Endothelial cell of umbilical vein (primary cell): Measurements from ENCODE around the gene AASDH. TPM values are rescaled to one million over a fixed set of nuclear protein-coding genes. Genes with fewer than 3 reads are reported as not detected.

Experiments
- BruUV-seq: library from RNA; stranded (reverse); fragments of 400-500 nt; replicated peaks from 2 replicates; lab custom pipeline; 2021; lab: Mats Ljungman, UMichigan
- CTCF ChIA-PET: fragments of 300-600, 350-600 bp; sonication (Branson Sonifier 250); formaldehyde crosslinking; loops from one replicate; lab custom pipeline; 2021; ENCODE audit warnings: antibody characterized with exemption, inconsistent platforms; lab: Charles Lee
- POLR2A ChIA-PET: fragments of 300-600, 350-600 bp; sonication (Branson Sonifier 250); formaldehyde crosslinking; loops from one replicate; lab custom pipeline; 2021; ENCODE audit warnings: antibody characterized with exemption, inconsistent platforms; lab: Charles Lee
- DNase-seq: peaks from one replicate; pipeline ENCODE4 v3.0.0-alpha.2; 2011; ENCODE audit warnings: low read depth, low spot score
- FAIRE-seq: peaks from 2 replicates; lab custom pipeline; 2011; peaks lifted over from hg19 to GRCh38; lab: Jason Lieb, UNC
- H2AFZ ChIP-seq: 2 replicates; pipeline ENCODE4 v1.6.0; 2012; ENCODE audit warnings: low read depth, low read length, control low read depth, inconsistent platforms
- H3K27ac ChIP-seq: 2 replicates; pipeline ENCODE4 v1.5.1; 2011; ENCODE audit warnings: low read depth, mild to moderate bottlenecking, control low read depth, low read length, moderate library complexity; ENCODE audit not compliant: insufficient read depth
- H3K27me3 ChIP-seq, 2 experiments: 2 replicates each; pipeline versions ENCODE4 v1.6.0 to v1.6.1; 2011; ENCODE audit warnings: low read length in 2 of 2, mixed read lengths in 1 of 2; ENCODE audit not compliant: control insufficient read depth in 2 of 2, insufficient read depth in 2 of 2
- H3K36me3 ChIP-seq, 2 experiments: 2 replicates in 1 of 2; 3 replicates in 1 of 2; pipeline ENCODE4 v1.5.1; 2011; ENCODE audit warnings: low read length in 2 of 2, mild to moderate bottlenecking in 1 of 2, moderate library complexity in 1 of 2; ENCODE audit not compliant: control insufficient read depth in 2 of 2, insufficient read depth in 2 of 2; ENCODE audit errors: extremely low read depth in 1 of 2
- H3K4me1 ChIP-seq: 3 replicates; pipeline ENCODE4 v1.5.1; 2011; ENCODE audit warnings: mild to moderate bottlenecking, low read length; ENCODE audit not compliant: control insufficient read depth, insufficient read depth; ENCODE audit errors: extremely low read depth
- H3K4me2 ChIP-seq: 2 replicates; pipeline ENCODE4 v1.6.1; 2011; ENCODE audit warnings: low read length, control low read depth, mixed read lengths; ENCODE audit not compliant: insufficient read depth
- H3K4me3 ChIP-seq, 3 experiments: fragments of 200-600 bp in 1 of 3; sonication (generic), shearing (Covaris generic) in 1 of 3; replicated peaks in 1 of 3; 2 replicates each; pipeline ENCODE4 v1.5.1; 2011 to 2016; ENCODE audit warnings: control low read depth in 3 of 3, low read length in 3 of 3, mild to moderate bottlenecking in 2 of 3, inconsistent platforms in 1 of 3, low read depth in 1 of 3, moderate library complexity in 1 of 3; ENCODE audit not compliant: insufficient read depth in 1 of 3
- H3K79me2 ChIP-seq: 2 replicates; pipeline ENCODE4 v1.6.0; 2012; ENCODE audit warnings: low read length, inconsistent platforms; ENCODE audit not compliant: control insufficient read depth, insufficient read depth
- H3K9ac ChIP-seq: replicated peaks from 2 replicates; pipeline ENCODE3; 2011; ENCODE audit warnings: low read length, control low read depth; ENCODE audit not compliant: insufficient read depth; ENCODE audit errors: extremely low read depth
- H3K9me1 ChIP-seq: replicated peaks from 3 replicates; pipeline ENCODE4 v1.6.0; 2011; ENCODE audit warnings: mild to moderate bottlenecking, low read length; ENCODE audit not compliant: control insufficient read depth, insufficient read depth; ENCODE audit errors: extremely low read depth
- H3K9me3 ChIP-seq: replicated peaks from 2 replicates; pipeline ENCODE4 v1.5.1; 2012; ENCODE audit warnings: low read length, inconsistent platforms; ENCODE audit not compliant: control insufficient read depth, insufficient read depth
- H4K20me1 ChIP-seq: replicated peaks from 2 replicates; pipeline ENCODE3; 2011; ENCODE audit warnings: mild to moderate bottlenecking, low read length; ENCODE audit not compliant: control insufficient read depth, insufficient read depth; ENCODE audit errors: extremely low read depth
- CTCF ChIP-seq, 2 donors: IDR thresholded peaks; 1 replicate in 1 of 2; 2 replicates in 1 of 2; pipeline ENCODE4 v1.5.1; 2011; ENCODE audit warnings: low read length in 2 of 2, mild to moderate bottlenecking in 2 of 2, moderate library complexity in 2 of 2, control low read depth in 1 of 2, inconsistent platforms in 1 of 2, low read depth in 1 of 2; ENCODE audit not compliant: insufficient read depth in 1 of 2; ENCODE audit errors: extremely low read depth in 1 of 2
- EZH2 ChIP-seq: IDR thresholded peaks from 2 replicates; pipeline ENCODE4 v1.6.1; 2012; ENCODE audit warnings: borderline replicate concordance, low read depth, mild to moderate bottlenecking, moderate library complexity, low read length, inconsistent platforms; ENCODE audit not compliant: severe bottlenecking
- FOS ChIP-seq: IDR thresholded peaks from 2 replicates; pipeline ENCODE4 v1.6.1; 2011; ENCODE audit warnings: mild to moderate bottlenecking, low read length, moderate library complexity, borderline replicate concordance; ENCODE audit not compliant: insufficient read depth
- GATA2 ChIP-seq: IDR thresholded peaks from 2 replicates; pipeline ENCODE4 v1.7.0; 2011; ENCODE audit warnings: low read depth, mild to moderate bottlenecking, moderate library complexity, mixed read lengths, low read length; ENCODE audit not compliant: insufficient read length, insufficient read depth
- JUN ChIP-seq: IDR thresholded peaks from 2 replicates; pipeline ENCODE4 v1.6.1; 2011; ENCODE audit warnings: borderline replicate concordance, low read depth; ENCODE audit not compliant: insufficient read length, insufficient read depth
- MAX ChIP-seq: IDR thresholded peaks from 2 replicates; pipeline ENCODE4 v1.6.1; 2011; ENCODE audit not compliant: insufficient read depth, insufficient read length
- MYC ChIP-seq: IDR thresholded peaks from one replicate; pipeline ENCODE4 v1.6.1; 2011; ENCODE audit warnings: mild to moderate bottlenecking, low read depth, low read length
- POLR2A ChIP-seq: IDR thresholded peaks from 2 replicates; pipeline ENCODE4 v1.6.1; 2012; ENCODE audit warnings: low read depth, mild to moderate bottlenecking, control low read depth, low read length
- POLR2AphosphoS5 ChIP-seq: IDR thresholded peaks from 2 replicates; pipeline ENCODE4 v1.6.1; 2012; ENCODE audit warnings: low read depth, mild to moderate bottlenecking, control low read depth, low read length, moderate library complexity; ENCODE audit not compliant: insufficient read depth
- dilution Hi-C: fragments of 300-500 bp; cut with MboI; formaldehyde crosslinking; loops from one replicate; pipeline ENCODE4 v1.15.0; 2019; ENCODE audit warnings: low sequenced_read_pairs; ENCODE audit not compliant: extremely low pct_ligation_motif_present
- intact Hi-C: fragments of 100-400 bp; cut with micrococcal nuclease; formaldehyde crosslinking; loops from one replicate; pipeline ENCODE4 v1.10.0; 2022
- polyA plus RNA-seq, 4 experiments: library from polyadenylated mRNA; depleted of rRNA in 3 of 4; stranded (reverse) in 3 of 4; unstranded in 1 of 4; fragments of >200 nt; gene quantifications; 2 replicates each; pipeline versions ENCODE4 v1.2.1 to v1.2.3, GENCODE V29; 2011 to 2012; ENCODE audit warnings: missing spikeins in 1 of 4
- total RNA-seq: library from RNA; stranded (reverse); gene quantifications from 2 replicates; pipeline ENCODE4 v1.2.3, GENCODE V29; 2021

Gene AASDH
- total and polyA plus RNA-seq, 2 donors (not counting 3 experiments of a cell fraction or from before 2014, with no cell fraction given): 4.2 to 9.5 TPM

DNA sequence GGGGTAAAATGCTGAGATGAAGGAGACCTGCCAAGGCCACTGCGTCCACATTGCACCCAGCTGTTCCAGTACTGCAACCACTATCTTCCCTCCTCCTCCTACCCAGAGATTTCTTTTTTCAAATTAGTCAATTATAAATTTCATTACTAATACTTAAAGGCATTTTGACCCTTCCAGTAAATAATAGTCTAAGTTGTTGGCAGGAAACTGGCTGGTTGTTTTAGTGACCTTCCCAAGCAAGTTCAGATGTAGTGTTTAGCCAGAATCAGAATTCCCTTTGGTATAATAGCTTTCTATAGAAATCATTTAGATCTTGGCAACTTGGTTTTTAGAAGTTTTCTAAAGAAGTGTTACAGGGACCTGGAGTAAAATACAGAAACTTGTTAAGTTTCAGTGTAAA lies 66.0 kb downstream of the AASDH start:
- intact Hi-C loops (no loop called here), dilution Hi-C loops (no loop called here)
- FAIRE-seq: no peak
- no peaks in the 10 kb centered on the region for H3K4me1 ChIP-seq
- no peaks in the 10 kb centered on the region for H3K9me1 ChIP-seq
- H3K4me3 ChIP-seq: no peak overlapping the region
- H3K27ac ChIP-seq: no peak overlapping the region
- H4K20me1 ChIP-seq: no peaks in the 10 kb centered on the region
- H3K79me2 ChIP-seq: no peaks in the 10 kb centered on the region
- H3K9ac ChIP-seq: no peak overlapping the region
- no peak overlapping the region for H2AFZ ChIP-seq
- TF ChIP-seq JUN (no peak), POLR2A (no peak), POLR2AphosphoS5 (no peak), CTCF (IDR thresholded peaks at IDR 0.05; ENCODE audit: extremely low read depth in 1 of 2, insufficient read depth in 1 of 2, low read depth in 1 of 2, low read length in 2 of 2) (no peak), FOS (no peak), MAX (no peak), EZH2 (no peak), MYC (no peak), GATA2 (no peak)
- no TSS peak for BruUV-seq
- H3K9me3 ChIP-seq: no peaks in the 10 kb centered on the region
- H3K36me3 ChIP-seq: no peaks in the 10 kb centered on the region
- POLR2A ChIA-PET: no interaction called here
- H3K27me3 ChIP-seq: no peaks in the 10 kb centered on the region
- no peak overlapping the region for H3K4me2 ChIP-seq
- CTCF ChIA-PET: no interaction called here
- DNase-seq: peak; percentile 36
